Activated CD8-positive, alpha-beta memory T cell treated with anti-CD3 and anti-CD28 coated beads, Interleukin-2, amount 50 U/mL, for 1 hour (primary cell): ENCODE data around the gene DLGAP1.
"Not testable (repeated sequence)": the region's sequence is repeated elsewhere in the genome, so short reads cannot be mapped to it uniquely, and the experiment has no call there.

Experiments
- DNase-seq: peaks from one replicate; pipeline ENCODE4 v3.0.0-alpha.2; 2020; ENCODE audit errors: extremely low read depth

The DLGAP1 gene

GRCh38 chr18:3658529-3658928 is 796.6 kb downstream of the DLGAP1 start:
- no peak for DNase-seq

- no peak for DNase-seq
Observed at GRCh38 chr18:3655254-3656050, 799.7 kb downstream of the DLGAP1 start.

- no peak for DNase-seq
Observed at GRCh38 chr18:3654442-3655253, 800.5 kb downstream of the DLGAP1 start.

- DNase-seq, result no peak
Observed at GRCh38 chr18:3653851-3654441, 801.2 kb downstream of the DLGAP1 start.

- DNase-seq, result no peak
Observed at GRCh38 chr18:3653263-3653850, 801.8 kb downstream of the DLGAP1 start.

GRCh38 chr18:3652380-3653262 is 802.5 kb downstream of the DLGAP1 start:
- DNase-seq, result no peak

- no peak for DNase-seq
Observed at GRCh38 chr18:3651266-3651665, 803.8 kb downstream of the DLGAP1 start.

- DNase-seq, result not testable (repeated sequence)
Observed at GRCh38 chr18:3650521-3651042, 804.5 kb downstream of the DLGAP1 start.

- no peak for DNase-seq
Observed at GRCh38 chr18:3649633-3650426, 805.3 kb downstream of the DLGAP1 start.

- no peak for DNase-seq
Observed at GRCh38 chr18:3649135-3649632, 805.9 kb downstream of the DLGAP1 start.

- DNase-seq, result no peak
Observed at GRCh38 chr18:3648641-3649040, 806.5 kb downstream of the DLGAP1 start.

GRCh38 chr18:3648200-3648599 is 806.9 kb downstream of the DLGAP1 start:
- DNase-seq, result no peak

- no peak for DNase-seq
Observed at GRCh38 chr18:3647636-3648035, 807.5 kb downstream of the DLGAP1 start.

GRCh38 chr18:3645384-3646156 is 809.5 kb downstream of the DLGAP1 start:
- DNase-seq, result no peak

GRCh38 chr18:3634250-3634939 is 820.7 kb downstream of the DLGAP1 start:
- no peak for DNase-seq

- no peak for DNase-seq
Observed at GRCh38 chr18:3631887-3632286, 823.2 kb downstream of the DLGAP1 start.

- DNase-seq, result no peak
Observed at GRCh38 chr18:3626929-3627458, 828.1 kb downstream of the DLGAP1 start.

GRCh38 chr18:3625742-3626091 is 829.4 kb downstream of the DLGAP1 start:
- no peak for DNase-seq
